Measurements from ENCODE around the gene SCT.

The SCT gene

DNA sequence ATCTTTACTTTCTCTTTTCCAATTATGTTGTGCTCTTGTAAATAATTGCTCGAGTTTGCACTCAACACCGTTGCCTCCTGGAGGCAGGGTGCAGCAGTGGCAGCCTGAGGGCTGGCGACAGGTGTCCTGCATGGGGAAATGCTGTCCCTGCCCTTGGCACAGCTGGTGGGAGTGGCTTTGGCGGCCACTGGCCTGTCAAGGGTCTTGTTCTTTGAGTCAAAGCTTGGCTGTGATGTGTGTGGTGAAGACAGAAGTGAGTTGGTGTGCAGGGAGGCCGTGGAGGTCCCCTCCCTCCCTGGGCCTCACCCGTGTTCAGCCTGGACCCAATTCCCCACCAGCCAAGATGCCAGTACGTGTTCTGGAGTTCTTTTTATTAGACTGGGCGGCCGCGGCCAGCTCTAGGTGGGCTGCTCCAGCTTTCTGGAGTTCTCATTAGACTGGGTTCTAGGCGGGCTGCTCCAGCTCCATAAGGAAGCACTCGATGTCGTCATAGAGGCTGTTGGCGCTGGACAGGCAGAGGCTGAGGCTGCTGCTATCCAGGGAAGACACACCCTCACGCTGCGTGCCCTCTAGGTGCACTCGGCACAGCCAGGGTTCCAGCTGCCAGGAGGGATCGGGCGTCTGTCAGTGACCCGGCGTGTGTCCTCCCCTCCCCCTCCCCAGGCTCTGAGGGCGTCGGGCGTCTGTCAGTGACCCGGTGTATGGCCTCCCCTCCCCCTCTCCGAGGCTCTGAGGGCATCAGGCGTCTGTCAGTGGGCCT, 14.6 kb downstream of the SCT start:
- in situ Hi-C loops (cut with HindIII; ENCODE audit: low sequenced_read_pairs): no loop called here

DNA sequence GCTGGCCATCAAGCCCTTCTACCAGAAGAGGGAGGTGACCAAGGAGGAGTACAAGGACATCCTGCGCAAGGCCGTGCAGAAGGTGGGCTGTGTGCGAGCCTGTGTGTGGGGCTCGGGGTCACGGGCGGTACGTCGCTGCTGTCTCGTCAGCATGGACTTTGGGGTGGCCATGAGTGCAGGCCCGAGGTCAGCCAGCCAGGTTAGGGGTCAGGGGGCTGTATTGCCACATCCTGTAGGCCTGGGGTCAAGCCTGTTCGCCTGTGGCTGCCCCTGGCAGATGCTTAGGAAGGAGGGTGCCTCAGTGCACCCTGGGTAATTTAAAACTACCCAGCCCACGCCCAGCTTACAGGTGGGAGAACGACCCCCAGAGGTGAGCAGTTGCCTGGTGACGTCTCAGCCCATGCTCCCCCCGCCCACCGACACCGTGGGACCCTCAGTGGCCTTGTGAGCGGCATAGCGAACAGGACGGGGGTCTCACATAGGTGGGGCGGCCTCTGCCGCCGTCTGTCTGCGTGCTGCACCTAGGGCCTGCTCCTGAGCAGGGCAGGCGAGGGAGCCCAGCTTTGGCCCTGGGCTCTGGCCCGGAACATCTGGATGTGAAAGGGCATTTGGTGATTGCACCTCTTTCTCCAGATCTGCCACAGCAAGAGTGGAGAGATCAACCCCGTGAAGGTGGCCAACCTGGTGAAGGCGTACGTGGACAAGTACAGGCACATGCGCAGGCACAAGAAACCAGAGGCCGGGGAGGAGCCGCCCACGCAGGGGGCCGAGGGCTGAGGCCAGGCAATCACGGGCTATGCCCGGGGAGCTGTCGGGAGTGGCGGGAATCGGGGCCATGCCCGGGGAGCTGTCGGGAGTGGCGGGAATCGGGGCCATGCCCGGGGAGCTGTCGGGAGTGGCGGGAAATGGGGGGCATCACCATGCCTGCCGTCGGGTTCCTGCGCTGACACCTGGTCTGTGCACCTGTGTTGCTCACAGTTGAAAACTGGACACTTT, 15.7 kb downstream of the SCT start:
- in situ Hi-C loops (cut with HindIII; ENCODE audit: low sequenced_read_pairs): no loop called here

DNA sequence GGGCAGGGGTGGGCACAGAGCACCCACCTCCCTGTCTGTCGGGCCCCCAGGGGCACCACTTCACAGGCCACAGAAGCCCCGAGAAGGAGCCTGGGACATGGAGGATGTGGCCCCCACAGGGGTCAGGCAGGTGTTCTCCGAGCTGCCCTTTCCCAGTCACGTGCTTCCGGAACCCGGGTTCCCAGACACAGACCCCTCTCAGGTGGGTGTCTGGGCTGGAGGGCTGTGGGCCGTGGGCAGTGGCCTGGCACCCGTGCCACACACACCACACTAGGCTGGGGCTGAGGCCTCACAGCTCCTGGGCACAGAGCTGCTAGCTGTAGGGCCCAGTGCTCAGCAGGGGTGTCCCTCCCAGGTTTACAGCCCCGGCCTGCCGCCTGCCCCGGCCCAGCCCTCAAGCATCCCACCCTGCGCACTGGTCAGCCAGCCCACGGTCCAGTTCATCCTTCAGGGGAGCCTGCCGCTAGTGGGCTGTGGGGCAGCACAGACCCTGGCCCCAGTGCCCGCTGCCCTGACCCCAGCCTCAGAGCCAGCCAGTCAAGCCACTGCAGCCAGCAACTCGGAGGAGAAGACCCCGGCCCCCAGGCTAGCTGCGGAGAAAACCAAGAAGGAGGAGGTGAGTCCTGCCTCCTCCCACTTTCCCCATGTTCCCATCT, 16.7 kb downstream of the SCT start:
- in situ Hi-C loops (cut with HindIII; ENCODE audit: low sequenced_read_pairs): no loop called here

DNA sequence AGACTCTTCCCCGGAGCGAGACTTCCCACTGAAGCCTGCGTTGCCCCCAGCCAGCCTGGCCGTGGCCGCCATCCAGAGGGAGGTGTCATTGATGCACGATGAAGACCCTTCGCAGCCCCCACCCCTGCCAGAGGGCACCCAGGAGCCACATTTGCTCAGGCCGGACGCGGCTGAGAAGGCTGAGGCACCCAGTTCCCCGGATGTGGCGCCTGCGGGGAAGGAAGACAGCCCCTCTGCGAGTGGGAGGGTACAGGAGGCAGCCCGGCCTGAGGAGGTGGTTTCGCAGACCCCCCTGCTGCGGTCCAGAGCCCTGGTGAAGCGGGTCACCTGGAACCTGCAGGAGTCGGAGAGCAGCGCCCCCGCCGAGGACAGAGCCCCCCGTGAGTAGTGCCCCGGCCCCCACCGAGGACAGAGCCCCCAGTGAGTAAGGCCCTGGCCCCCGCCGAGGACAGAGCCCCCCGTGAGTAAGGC, 17.6 kb downstream of the SCT start:
- in situ Hi-C loops (cut with HindIII; ENCODE audit: low sequenced_read_pairs): no loop called here

DNA sequence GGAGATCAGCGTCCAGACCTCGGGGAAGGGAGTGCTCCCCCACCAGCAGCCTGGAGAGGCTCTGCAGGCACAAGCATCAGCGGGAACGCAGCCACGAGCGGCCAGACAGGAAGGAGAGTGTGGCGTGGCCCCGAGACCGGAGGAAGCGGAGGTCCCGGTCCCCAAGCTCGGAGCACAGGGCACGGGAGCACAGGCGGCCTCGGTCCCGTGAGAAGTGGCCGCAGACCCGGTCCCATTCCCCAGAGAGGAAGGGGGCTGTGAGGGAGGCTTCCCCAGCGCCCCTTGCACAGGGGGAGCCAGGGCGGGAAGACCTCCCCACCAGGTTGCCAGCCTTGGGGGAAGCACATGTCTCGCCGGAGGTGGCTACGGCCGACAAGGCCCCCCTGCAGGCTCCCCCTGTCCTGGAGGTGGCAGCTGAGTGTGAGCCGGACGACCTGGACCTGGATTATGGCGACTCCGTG, 18.2 kb downstream of the SCT start:
- in situ Hi-C loops (cut with HindIII; ENCODE audit: low sequenced_read_pairs): no loop called here

DNA sequence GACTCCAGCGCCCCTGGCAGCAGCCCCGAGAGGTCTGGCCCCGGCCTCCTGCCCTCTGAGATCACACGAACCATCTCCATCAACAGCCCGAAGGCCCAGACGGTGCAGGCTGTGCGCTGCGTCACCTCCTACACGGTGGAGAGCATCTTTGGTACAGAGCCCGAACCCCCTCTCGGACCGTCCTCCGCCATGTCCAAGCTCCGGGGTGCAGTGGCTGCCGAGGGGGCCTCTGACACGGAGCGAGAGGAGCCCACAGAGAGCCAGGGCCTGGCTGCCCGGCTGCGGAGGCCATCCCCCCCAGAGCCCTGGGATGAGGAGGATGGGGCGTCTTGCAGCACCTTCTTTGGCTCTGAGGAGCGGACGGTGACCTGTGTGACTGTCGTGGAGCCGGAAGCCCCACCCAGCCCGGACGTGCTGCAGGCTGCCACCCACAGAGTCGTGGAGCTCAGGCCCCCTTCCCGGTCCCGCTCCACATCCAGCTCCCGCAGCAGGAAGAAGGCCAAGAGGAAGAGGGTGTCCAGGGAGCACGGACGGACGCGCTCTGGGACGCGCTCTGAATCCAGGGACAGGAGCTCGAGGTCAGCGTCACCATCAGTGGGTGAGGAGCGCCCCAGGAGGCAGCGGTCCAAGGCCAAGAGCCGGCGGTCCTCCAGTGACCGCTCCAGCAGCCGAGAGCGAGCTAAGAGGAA, 18.9 kb downstream of the SCT start:
- in situ Hi-C loops (cut with HindIII; ENCODE audit: low sequenced_read_pairs): no loop called here

DNA sequence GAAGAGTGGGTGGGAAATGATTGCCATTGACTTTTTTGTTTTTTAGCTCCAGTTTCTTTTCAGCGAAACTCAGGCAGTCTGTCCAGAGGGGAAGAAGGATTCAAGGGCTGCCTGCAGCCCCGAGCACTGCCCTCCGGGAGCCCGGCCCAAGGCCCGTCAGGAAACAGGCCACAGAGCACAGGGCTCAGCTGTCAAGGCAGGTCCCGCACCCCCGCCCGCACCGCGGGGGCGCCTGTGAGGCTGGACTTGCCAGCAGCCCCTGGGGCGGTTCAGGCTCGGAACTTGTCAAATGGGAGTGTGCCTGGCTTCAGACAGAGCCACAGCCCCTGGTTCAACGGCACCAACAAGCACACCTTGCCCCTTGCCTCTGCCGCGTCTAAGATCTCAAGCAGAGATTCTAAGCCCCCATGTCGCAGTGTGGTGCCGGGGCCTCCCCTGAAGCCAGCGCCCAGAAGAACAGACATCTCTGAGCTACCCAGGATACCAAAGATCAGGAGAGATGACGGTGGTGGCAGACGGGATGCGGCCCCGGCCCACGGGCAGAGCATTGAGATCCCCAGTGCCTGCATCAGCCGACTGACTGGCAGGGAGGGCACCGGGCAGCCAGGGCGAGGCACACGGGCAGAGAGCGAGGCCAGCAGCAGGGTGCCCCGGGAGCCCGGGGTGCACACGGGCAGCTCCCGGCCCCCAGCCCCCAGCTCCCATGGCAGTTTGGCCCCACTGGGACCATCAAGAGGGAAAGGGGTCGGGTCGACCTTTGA, 19.8 kb downstream of the SCT start:
- in situ Hi-C loops (cut with HindIII; ENCODE audit: low sequenced_read_pairs): no loop called here

DNA sequence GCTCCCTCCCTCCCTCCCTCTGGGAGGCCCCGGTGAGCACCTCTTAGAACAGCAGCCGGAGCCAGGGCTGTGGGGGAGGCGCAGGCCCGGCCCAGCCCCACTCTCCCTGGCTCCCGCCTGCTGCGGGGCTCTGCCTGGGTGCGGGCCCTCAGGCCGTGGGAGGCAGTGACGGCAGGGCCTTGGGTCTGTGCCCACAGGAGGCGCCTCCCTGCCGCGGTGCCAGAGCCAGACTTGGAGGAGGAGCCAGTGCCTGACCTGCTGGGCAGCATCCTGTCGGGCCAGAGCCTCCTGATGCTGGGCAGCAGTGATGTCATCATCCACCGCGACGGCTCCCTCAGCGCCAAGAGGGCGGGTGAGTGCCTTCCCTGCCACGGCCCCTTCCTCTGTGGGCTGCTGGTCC, 20.7 kb downstream of the SCT start:
- in situ Hi-C loops (cut with HindIII; ENCODE audit: low sequenced_read_pairs): no loop called here

DNA sequence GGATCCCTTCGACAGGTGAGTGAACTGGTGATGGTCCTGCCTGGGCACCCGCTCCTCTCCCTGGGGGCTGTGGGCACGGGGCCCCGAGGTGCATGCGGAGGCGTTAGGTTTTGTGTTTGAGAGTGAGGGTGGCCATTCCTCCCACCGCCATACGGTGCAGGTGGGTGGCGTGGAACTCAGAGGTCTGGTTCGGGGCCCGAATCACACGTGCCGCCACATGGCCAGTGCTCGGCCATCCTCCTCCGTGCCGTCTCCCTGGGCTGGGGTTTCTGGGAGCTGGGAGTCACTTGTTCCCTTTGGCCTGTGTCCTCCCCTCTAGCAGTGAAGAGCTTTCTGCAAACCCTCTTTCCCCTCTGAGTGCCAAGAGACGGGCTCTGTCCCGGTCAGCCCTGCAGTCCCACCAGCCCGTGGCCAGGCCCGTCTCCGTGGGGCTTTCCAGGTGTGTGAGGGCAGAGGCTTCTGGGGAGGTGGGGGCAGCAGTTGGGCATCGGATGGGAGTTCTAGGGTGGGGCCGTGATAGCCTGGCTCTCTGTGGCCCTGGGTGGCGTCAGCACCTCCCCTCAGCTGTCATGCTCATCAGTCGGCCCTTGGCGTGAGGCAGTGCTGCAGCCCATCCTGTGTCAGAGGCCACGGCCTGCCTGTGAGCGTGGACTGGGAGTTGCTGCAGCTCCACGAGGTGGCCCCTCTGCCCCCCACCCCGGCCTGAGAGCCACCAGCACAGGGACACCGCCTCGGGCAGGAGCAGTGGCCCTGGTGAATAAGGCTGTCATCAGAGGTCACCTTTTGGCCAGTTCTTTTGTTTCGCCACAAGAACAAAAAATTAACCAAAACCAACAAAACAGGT, 21.5 kb downstream of the SCT start:
- in situ Hi-C loops (cut with HindIII; ENCODE audit: low sequenced_read_pairs): no loop called here

DNA sequence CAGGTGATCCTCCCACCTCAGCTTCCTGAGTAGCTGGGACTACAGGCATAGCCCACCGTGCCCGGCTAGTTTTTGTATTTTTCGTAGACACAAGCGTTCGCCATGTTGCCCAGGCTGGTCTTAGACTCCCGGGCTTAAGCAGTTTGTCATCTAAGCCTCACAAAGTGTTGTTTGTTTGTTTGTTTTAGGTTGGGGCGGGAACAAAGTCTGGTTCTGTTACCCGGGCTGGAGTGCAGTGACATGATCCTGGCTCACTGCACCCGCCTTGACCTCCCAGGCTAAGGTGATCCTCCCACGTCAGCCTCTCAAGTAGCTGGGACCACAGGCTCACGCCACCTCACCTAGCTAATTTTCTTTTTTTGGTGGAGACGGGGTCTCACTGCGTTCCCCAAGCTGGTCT, 23.8 kb downstream of the SCT start:
- in situ Hi-C loops (cut with HindIII; ENCODE audit: low sequenced_read_pairs): no loop called here

DNA sequence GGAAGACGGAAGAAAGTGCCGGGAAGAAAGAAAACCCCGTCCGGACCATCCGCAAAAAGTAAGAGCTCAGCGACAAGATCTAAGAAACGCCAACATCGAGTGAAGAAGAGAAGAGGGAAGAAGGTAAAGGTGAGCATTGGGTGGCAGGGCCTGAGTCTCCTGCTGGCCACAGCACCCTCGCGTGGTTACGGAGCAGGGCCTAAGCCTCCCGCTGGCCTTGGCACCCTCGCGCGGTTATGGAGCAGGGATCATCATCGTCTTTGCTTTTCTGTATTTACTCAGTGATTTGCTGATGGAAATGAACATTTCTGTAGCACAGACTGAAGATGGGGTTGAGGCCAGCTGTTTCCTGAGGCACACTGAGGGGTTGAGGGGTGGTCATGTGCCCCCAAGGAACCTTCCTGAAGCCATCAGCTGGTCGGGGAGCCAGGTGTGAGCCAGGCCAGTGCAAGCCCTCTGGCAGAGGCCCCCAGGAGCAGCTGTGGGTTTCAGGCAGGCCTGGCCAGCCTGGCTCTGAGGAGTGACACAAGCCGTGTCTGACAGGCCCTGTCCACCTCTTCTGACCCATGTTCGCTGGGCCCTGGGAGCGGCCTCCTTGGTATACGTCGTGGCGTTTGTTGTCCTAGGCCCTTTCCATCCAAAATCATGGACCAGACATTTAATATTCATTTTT, 25.3 kb downstream of the SCT start:
- in situ Hi-C loops (cut with HindIII; ENCODE audit: low sequenced_read_pairs): no loop called here

DNA sequence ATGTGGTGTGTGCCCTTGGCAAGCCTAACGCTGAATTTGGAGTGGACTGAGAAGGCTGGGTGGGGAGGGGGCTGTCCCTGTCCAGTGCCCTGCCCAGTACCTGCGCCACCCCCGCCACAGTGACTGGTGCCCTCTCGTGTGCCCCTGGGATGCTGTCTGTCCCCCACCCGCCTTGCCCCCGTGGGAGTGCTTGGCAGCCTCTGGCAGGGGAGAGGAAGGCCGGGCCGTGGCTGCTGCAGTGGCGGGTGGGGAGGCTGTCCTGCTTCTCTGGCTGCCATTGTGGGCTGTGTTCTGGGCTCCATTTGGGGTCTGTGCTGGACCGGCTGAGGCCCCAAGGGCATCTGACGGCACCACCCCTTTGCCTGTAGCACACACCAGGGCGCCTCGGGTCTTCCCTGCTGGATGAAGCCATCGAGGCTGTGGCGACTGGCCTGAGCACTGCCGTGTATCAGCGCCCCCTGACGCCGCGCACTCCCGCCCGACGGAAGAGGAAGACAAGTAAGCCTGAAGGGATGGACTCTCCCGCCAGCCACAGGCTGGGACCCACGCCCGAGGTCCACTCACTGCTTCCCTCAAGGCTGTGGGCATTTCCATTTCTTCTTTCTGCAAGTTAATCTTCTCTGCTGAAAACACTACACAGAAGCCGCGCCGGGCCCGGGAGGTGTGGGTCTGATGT, 28.8 kb downstream of the SCT start:
- in situ Hi-C loops (cut with HindIII; ENCODE audit: low sequenced_read_pairs): no loop called here

DNA sequence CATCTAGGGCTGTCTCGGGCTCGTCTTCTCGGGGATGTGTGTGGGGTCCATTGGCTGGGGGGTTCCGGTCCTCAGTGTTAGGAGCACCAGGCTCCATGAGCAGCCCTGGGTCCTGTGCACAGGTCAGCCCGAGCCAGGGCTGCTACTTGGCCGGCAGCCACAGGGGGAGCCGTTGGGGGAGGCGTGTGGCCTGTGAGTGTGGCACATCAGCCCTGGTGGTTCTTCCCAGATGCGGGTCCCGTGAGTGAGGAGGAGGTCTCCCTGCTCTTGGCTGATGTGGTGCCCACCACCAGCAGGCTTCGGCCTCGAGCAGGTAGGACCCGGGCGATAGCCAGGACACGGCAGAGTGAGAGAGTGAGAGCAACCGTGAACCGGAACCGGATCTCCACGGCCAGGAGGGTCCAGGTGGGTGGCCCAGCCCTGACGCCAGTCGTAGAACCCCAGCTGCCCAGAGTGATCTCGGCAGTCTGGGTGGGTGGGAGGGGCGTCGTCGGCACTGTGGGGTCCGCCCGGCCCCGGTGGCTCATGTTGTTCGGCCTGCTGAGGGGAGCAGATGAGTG, 29.7 kb downstream of the SCT start:
- in situ Hi-C loops (cut with HindIII; ENCODE audit: low sequenced_read_pairs): no loop called here

DNA sequence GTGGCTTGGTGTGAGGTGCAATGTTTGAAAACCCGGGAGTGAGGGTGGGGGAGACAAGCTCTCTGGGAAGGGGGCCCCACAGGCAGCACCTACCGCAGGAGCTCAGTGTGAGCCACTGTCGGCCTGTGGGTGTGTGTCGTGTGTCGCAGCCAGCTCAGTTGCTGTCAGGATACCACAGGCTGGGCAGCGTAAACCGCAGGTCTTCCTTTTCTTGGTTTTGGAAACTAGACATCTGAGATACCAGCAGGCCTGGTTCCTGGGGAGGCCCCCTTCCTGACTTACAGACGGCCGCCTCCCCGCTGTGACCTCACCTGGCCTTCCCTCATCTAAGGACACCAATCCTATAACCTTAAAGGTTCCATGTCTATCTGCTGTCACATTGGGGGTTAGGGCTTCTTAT, 30.6 kb downstream of the SCT start:
- in situ Hi-C loops (cut with HindIII; ENCODE audit: low sequenced_read_pairs): no loop called here

DNA sequence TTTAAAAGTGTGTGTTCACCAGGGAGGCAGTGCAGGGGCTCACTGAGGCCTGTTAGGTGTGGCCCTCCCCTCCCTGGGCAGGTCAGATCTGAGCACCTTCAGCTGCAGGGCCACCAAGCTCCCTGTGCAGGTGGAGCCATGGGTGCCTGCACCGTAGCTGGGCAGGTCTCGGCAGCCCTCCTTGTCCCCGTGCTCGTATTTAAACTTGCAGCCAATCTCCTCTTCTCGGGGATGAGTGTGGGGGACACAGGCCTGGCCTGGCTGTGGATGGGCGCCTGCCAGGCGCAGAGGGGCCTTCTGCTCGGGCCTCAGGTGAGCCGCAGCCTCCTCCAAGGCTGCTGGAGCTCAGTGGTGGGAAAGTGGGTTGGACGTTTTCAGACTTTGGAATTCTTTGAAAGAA, 31.6 kb downstream of the SCT start:
- in situ Hi-C loops (cut with HindIII; ENCODE audit: low sequenced_read_pairs): no loop called here

DNA sequence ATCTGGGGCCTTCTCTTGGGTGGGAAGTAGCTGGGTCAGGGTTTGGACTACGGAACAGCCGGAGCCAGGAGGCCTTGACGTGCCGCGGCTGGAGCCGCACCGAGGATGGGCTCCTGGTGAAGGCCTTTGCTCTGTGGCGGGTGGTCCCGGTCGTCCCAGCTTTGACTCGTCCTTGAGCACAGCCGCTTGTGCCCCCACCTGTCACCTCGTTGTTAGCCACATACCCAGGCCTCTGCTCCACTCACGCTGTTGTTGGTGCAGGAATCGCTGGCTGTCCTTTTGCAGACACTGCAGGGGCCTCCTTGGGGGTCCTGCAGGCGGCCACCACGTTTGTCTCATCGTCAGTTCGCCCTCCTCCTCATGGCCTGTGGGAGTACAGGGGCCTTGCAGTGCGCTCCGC, 33.6 kb downstream of the SCT start:
- in situ Hi-C loops (cut with HindIII; ENCODE audit: low sequenced_read_pairs): no loop called here

DNA sequence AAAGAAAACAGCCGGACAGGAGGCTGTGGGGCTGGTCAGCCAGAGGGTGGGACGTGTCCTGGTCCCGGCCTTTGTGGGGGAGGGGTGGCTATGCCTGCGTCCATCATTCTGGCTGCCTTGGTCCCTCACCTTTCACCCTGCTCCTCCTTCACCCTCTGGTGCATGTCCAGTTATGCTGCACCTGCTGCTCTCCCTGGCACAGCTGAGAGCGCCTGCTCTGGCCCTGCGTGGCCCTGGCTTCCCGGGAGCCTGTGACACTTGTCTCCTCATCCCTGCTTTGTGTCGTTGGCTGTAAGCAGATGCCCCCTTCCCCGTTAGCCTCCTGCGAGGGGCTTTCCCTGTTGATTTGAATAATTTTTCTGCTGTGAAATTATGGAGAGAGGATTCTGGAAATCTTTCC, 34.1 kb downstream of the SCT start:
- in situ Hi-C loops (cut with HindIII; ENCODE audit: low sequenced_read_pairs): no loop called here

DNA sequence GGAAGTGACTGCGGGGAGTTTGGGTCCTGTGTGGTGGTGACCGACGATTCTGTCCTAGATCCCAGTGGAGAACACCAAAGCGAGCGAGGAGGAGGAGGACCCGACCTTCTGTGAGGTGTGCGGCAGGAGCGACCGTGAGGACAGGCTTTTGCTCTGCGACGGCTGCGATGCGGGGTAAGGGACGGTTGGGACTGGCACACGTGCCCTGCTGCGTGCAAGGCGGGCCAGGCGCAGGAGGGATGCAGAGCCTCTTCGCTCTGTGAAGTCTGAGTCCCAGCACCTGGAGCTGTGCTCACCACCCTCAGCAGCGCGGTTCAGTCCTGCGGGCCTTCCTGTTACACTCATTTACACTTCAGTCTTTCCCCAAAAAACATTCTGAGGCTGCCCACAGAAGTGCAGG, 34.5 kb downstream of the SCT start:
- in situ Hi-C loops (cut with HindIII; ENCODE audit: low sequenced_read_pairs): no loop called here

All from endothelial cell of hepatic sinusoid (primary cell).